AG04449 (cell line): Measurements from ENCODE around the gene CABLES2.

Experiments used
- CTCF ChIA-PET: fragments of 350-600 bp; formaldehyde crosslinking; extraction: SDS; loops from one replicate; lab custom pipeline; 2021; ENCODE audit warnings: antibody characterized with exemption; lab: Yijun Ruan, JAX
- POLR2A ChIA-PET: fragments of 400-600, 350-600 bp; formaldehyde crosslinking; extraction: SDS; loops from one replicate; lab custom pipeline; 2020; ENCODE audit warnings: antibody characterized with exemption, inconsistent platforms; lab: Yijun Ruan, JAX
- DNase-seq: peaks from one replicate; pipeline ENCODE4 v3.0.0-alpha.2; 2010; ENCODE audit warnings: low read depth, low spot score
- H3K4me3 ChIP-seq: 2 replicates; pipeline ENCODE4 v1.5.1; 2011; ENCODE audit warnings: low read depth, mild to moderate bottlenecking, control low read depth, low read length
- TF ChIP-seq, protein P1 (sequence below): IDR thresholded peaks from one replicate; pipeline ENCODE4 v1.5.1; 2011; ENCODE audit warnings: mild to moderate bottlenecking, moderate library complexity, low read length, control low read depth, inconsistent platforms; ENCODE audit not compliant: insufficient read depth; ENCODE audit errors: missing control alignments

CABLES2 gene

DNA sequence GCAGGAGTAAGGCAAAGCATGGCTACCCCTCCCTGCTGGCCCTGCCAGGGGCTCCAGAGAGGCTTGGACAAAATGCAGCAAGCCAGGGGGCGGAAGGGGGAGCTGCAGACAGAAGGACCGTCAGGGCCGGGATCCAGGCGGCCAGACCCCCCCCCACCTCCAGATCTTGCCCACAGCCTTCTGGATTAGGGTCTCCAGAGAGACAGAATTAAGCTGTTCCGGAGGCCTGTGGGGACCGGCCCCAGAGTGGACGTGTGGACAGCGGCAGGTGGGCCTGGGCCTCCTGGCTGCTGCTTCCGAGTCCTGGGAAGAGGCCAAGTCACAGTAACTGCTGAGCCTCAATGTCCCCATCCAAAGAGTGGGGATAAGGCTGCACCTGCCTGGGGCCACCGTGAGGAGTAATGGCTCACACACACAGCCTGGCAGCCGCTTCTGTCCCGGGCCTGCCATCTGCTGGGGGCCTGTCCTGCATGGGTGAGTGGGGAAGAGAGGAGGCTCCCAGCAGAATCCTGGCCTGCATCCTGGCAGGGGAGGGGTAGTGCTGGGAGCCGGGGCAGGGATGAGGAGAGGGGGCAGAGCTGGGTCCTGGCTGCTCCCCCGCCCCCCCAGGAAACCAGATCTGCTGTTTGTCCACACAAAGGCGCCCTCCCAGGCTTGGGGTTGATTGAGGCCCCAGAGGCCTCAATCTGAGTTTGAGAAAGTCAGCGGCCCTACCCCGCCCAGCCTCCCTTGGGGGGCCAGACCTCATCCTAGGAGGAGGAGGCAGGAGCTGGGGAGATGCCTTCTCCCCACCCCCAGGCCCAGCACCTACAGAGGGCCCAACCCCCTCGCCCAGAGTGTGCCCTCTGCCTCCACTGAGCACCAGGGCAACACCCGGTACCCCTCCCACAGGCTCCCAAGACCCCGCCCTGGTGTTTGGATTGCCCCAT lies 43.8 kb downstream of the CABLES2 start:
- CTCF ChIA-PET: interaction anchor here (1.0 to 2.8 kb wide), 4 partner anchors 12 to 61 kb away, joined by 3 to 13 read pairs (median 6); partner anchors contain the start of gene ADRM1
- no peak overlapping the region for H3K4me3 ChIP-seq
- DNase-seq: no peak
- POLR2A ChIA-PET: no interaction called here
- TF ChIP-seq, protein P1, sequence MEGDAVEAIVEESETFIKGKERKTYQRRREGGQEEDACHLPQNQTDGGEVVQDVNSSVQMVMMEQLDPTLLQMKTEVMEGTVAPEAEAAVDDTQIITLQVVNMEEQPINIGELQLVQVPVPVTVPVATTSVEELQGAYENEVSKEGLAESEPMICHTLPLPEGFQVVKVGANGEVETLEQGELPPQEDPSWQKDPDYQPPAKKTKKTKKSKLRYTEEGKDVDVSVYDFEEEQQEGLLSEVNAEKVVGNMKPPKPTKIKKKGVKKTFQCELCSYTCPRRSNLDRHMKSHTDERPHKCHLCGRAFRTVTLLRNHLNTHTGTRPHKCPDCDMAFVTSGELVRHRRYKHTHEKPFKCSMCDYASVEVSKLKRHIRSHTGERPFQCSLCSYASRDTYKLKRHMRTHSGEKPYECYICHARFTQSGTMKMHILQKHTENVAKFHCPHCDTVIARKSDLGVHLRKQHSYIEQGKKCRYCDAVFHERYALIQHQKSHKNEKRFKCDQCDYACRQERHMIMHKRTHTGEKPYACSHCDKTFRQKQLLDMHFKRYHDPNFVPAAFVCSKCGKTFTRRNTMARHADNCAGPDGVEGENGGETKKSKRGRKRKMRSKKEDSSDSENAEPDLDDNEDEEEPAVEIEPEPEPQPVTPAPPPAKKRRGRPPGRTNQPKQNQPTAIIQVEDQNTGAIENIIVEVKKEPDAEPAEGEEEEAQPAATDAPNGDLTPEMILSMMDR: no peak

DNA sequence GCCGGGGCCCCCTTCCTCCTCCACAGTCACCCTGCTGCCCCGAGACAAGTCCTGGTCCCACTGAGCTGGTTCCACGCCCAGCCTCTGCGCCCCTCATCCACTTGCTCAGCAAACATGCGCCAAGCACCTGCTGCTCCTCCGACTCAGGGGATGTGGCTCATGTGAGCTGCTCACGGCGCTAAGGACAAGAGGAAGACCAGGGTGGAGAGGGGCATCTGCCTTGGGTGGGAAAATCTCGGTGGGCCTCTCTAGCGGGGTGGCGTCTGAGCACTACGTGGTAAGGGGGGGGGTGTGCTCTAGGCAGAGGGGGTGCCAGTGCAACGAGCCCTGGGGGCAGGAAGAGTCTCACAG lies 44.5 kb downstream of the CABLES2 start:
- POLR2A ChIA-PET: no interaction called here
- DNase-seq: no peak
- TF ChIP-seq, protein P1: no peak
- CTCF ChIA-PET: no interaction called here
- no peak overlapping the region for H3K4me3 ChIP-seq

DNA sequence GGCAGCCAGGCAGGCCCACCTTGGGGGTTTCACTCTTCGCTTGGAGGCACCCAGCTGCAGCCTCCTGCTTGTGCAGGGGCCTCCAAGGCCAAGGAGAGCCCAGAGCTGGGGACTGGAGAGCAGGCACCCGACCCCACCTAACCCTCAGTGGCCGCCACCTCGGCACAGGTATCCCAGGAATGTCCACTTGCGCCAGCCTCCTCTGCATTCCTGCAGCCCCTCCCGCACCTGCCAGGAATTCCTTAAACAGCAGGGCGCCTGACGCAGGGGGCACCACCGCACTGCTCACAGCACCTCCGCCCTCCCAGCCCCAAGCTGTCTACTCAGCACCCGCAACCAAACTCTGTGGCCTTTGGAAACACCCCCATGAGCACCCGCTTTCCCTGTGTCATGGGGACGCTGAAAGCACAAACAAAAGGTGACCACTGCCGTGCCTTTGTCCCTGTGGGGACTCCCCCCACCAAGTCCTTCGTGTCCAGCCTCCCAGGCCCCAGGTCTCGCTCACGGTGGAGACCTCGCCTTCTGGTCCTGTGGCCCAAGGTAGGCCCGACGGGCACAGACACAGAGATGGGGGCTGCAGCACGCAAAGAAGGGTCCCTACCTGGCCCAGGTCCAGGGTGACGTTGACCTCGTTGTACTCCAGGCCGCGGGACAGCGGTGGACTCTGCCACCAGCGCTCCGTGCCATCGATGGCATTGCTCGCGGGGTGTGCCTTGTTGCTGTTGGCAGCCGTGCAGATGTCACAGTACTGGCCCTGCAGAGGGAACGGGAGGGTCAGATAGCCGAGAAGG lies 45.1 kb downstream of the CABLES2 start:
- ChIA-PET CTCF (no interaction called here), POLR2A (no interaction called here)
- TF ChIP-seq, protein P1: no peak
- no peak overlapping the region for H3K4me3 ChIP-seq
- DNase-seq: no peak

DNA sequence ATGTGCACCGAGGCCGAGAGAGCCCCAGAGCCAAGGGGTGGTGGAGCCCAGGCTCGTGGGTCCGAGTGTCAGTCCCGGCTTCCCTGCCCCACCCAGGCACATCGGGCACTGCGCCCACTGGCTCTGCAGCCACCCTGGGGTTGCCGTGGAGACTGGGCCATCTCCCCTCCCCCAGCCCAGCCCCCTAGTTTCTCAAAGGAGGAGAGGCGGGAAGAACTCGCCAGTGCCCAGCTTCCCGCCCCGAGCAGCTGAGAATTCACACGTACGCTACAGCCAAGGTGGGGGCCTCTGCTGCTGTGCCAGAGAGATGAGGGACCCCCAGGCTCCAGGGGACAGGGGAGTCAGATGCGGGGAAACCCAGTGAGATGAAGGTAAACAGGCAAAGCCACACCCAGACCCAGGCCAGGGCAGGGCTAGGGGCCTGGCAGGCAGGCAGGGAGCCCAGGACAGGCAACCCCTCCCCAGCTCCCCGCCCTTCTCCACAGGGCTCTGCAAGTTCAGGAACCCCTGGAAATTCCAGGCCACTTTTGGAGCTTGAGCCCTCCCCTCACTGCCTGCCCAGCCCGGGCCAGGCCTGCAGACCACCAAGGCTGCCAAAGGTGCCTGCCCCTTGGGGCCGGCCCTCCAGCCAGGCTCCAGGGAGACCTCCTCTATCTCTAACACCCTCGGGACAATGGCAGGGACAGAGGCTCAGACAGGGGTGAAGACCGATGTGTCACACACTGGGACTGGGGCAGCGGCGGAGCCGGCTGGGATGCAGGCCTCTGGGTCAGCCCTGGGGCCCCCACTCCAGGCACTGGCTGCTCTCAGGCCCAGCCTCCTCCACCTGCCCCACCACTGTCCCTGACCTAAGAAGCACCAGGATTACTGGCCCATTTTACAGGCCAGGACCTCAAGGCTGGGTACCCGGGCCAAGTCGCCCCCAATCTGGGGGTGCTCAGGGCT lies 46.0 kb downstream of the CABLES2 start:
- no peak for DNase-seq
- CTCF ChIA-PET: no interaction called here
- H3K4me3 ChIP-seq: no peak overlapping the region
- TF ChIP-seq, protein P1: no peak
- POLR2A ChIA-PET: no interaction called here

DNA sequence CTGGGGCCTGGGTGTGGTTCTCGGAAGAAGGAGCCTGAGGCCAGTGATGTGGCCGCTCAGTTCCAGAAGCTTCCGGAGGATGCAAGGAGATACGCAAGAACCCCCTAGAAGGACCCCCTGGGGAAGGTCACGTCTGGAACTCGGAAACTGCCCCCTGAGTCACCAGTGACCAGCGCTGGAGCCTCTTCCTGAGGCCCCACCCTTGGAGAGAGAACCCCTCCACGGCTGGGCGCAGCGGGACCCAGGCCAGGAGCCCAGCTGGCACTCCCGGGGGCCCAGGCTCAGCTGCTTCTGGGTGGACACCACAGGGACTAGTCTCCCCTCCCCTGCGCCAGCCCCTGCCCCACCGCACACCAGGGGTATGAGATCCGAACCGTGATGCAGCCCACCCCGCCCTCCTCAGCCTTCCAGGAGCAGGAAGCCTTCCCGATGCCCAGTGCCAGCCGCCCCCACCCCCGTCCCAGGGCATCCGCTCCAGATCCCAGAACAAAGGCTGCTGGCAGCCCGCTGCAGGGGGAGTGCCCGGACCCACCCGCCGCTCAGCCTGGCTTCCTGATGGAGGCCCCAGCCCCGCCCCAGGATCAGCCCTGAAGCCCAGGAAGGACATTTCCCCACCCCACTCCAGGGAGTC lies 47.5 kb downstream of the CABLES2 start:
- POLR2A ChIA-PET: no interaction called here
- CTCF ChIA-PET: no interaction called here
- H3K4me3 ChIP-seq: no peak overlapping the region
- DNase-seq: no peak
- TF ChIP-seq, protein P1: no peak
